Aorta (tissue), 5 donors: ENCODE results near the gene ADAMTS4. TPM values are rescaled to one million over a fixed set of nuclear protein-coding genes. Genes with fewer than 3 reads are reported as not detected.

Experiments
- ATAC-seq: fragments of 200-7000 bp; cut with Tn5 transposase; one replicate; pipeline ENCODE4 v1.9.1; 2022; ENCODE audit warnings: moderate library complexity; ENCODE audit not compliant: low FRiP score
- DNase-seq, 2 donors: peaks; one replicate each; pipeline ENCODE4 v3.0.0-alpha.2; 2020
- H3K27ac ChIP-seq, 2 donors: one replicate each; pipeline ENCODE4 v1.5.1; 2013; ENCODE audit warnings: low read length in 2 of 2, mild to moderate bottlenecking in 2 of 2, moderate library complexity in 2 of 2, control low read depth in 1 of 2, inconsistent platforms in 1 of 2, low read depth in 1 of 2
- H3K27me3 ChIP-seq, 2 donors: one replicate each; pipeline ENCODE4 v1.6.1; 2013; ENCODE audit warnings: control low read depth in 1 of 2, low read length in 1 of 2, mild to moderate bottlenecking in 1 of 2, moderate library complexity in 1 of 2; ENCODE audit not compliant: insufficient read depth in 2 of 2, control insufficient read depth in 1 of 2
- H3K36me3 ChIP-seq, 2 donors: one replicate each; pipeline ENCODE4 v1.6.1; 2013; ENCODE audit warnings: control low read depth in 1 of 2, low read length in 1 of 2, mild to moderate bottlenecking in 1 of 2; ENCODE audit not compliant: insufficient read depth in 2 of 2, control insufficient read depth in 1 of 2
- H3K4me1 ChIP-seq, 2 donors: one replicate each; pipeline ENCODE4 v1.6.1; 2013; ENCODE audit warnings: low read length in 2 of 2, control low read depth in 1 of 2, mild to moderate bottlenecking in 1 of 2, moderate library complexity in 1 of 2; ENCODE audit not compliant: insufficient read depth in 2 of 2, control insufficient read depth in 1 of 2
- H3K4me3 ChIP-seq, 2 donors: one replicate each; pipeline ENCODE4 v1.5.1; 2013; ENCODE audit warnings: low read length in 2 of 2, control low read depth in 1 of 2, mild to moderate bottlenecking in 1 of 2
- H3K9me3 ChIP-seq: one replicate; pipeline ENCODE4 v1.6.1; 2013; ENCODE audit warnings: mild to moderate bottlenecking, low read length; ENCODE audit not compliant: control insufficient read depth
- WGBS, 2 donors: extraction: QIAGEN DNeasy Blood & Tissue Kit; methylation state at CpG; one replicate each; pipeline ENCODE4 v1.1.7; 2013; 5-methylcytosine and 5-hydroxymethylcytosine counted together
- intact Hi-C, 2 donors: fragments of 100-400 bp; cut with DNase I; formaldehyde crosslinking; loops; one replicate each; pipeline versions ENCODE4 v1.14.2 to v1.15.0; 2022
- polyA plus RNA-seq, 2 donors: library from polyadenylated mRNA; stranded (reverse); fragments of 200-250 nt; gene quantifications; one replicate each; pipeline ENCODE4 v1.2.3, GENCODE V29; 2013
- total RNA-seq, 2 donors: library from RNA; stranded (reverse); fragmentation: NEBNext Ultra II Directional; extraction: Animal tissue kit (Norgen Biotek cat#: 25700); gene quantifications; one replicate each; pipeline ENCODE4 v1.2.1, GENCODE V29; 2021
- donor health status: healthy with polysubstance abuse.
- donor health status: Bipolar disorder and iron deficiency.
- donor health status: DM: no; HTN: no; CAD: no.
- donor health status: DM: no; HTN: no; CAD: no.
- donor health status: DM: yes; HTN: yes; CAD: no.

Gene ADAMTS4
- total and polyA plus RNA-seq, 4 donors: 1.4 to 207 (median 42.8) TPM

GRCh38 chr1:161215076-161215475, 16.2 kb upstream of the ADAMTS4 start, which contains the start of gene FCER1G:
Gene FCER1G (plus strand): TSS chr1:161215295. CDS start chr1:161215322, 27 bp downstream.
- Histone ChIP-seq H3K4me1 (no peaks in the 10 kb centered on the region), H3K4me3 (no peak within 1 kb of the TSS), H3K9me3 (no peaks in the 10 kb centered on the region), H3K27me3 (no peaks in the 10 kb centered on the region), H3K36me3 (peaks cover 8% of the 10 kb centered on the region in 2 donors), H3K27ac (no peak within 1 kb of the TSS)
- intact Hi-C loops: no loop called here
- ATAC-seq (peak; percentile 19), DNase-seq (peak in 1 of 2 donors; percentile 88)
- 88 to 93% methylated on average over 10 of the region's 10 CpGs for WGBS, 2 donors

- Histone ChIP-seq H3K4me1 (no peaks in the 10 kb centered on the region), H3K27ac (no peak overlapping the region), H3K27me3 (no peaks in the 10 kb centered on the region), H3K36me3 (peaks cover 8% of the 10 kb centered on the region in 2 donors), H3K9me3 (no peaks in the 10 kb centered on the region), H3K4me3 (no peak overlapping the region)
- 92 to 94% methylated on average over 9 of the region's 9 CpGs for WGBS, 2 donors
- ATAC-seq (no peak), DNase-seq (no peak)
- intact Hi-C loops: loop anchor here in 1 of 2 donors (5.0 kb wide), 1 partner anchor 1208 kb away; no protein-coding TSS in a partner anchor
Observed at GRCh38 chr1:161214369-161214768, 15.5 kb upstream of the ADAMTS4 start.

- WGBS, 2 donors: 34 to 41% methylated on average over 11 of the region's 11 CpGs
- no peak overlapping the region for H3K27ac ChIP-seq
- H3K9me3 ChIP-seq: no peaks in the 10 kb centered on the region
- DNase-seq: peak; percentile 84 to 90
- ATAC-seq: peak; percentile 83
- no peak overlapping the region for H3K4me3 ChIP-seq
- no peaks in the 10 kb centered on the region for H3K4me1 ChIP-seq
- no peaks in the 10 kb centered on the region for H3K27me3 ChIP-seq
- intact Hi-C loops: loop anchor here in 1 of 2 donors (5.0 kb wide), 1 partner anchor 1212 kb away; no protein-coding TSS in a partner anchor
- peaks cover 8% of the 10 kb centered on the region in 2 donors for H3K36me3 ChIP-seq
Observed at GRCh38 chr1:161209790-161210409, 11.0 kb upstream of the ADAMTS4 start.

GRCh38 chr1:161207173-161207572, 8.3 kb upstream of the ADAMTS4 start:
- 70 to 76% methylated on average over 8 of the region's 8 CpGs for WGBS, 2 donors
- H3K27ac ChIP-seq: no peak overlapping the region
- peaks cover 0 to 4% of the 10 kb centered on the region in 2 donors for H3K36me3 ChIP-seq
- H3K9me3 ChIP-seq: no peaks in the 10 kb centered on the region
- ATAC-seq: no peak
- peaks cover 0 to 4% of the 10 kb centered on the region in 2 donors for H3K4me1 ChIP-seq
- intact Hi-C loops: no loop called here
- no peaks in the 10 kb centered on the region for H3K27me3 ChIP-seq
- no peak overlapping the region for H3K4me3 ChIP-seq
- no peak for DNase-seq

- WGBS, 2 donors: 74% methylated on average over 12 of the region's 12 CpGs
- Histone ChIP-seq H3K4me1 (peaks cover 0 to 4% of the 10 kb centered on the region in 2 donors), H3K27ac (no peak overlapping the region), H3K36me3 (peaks cover 0 to 4% of the 10 kb centered on the region in 2 donors), H3K4me3 (no peak overlapping the region), H3K27me3 (no peaks in the 10 kb centered on the region), H3K9me3 (no peaks in the 10 kb centered on the region)
- ATAC-seq (no peak), DNase-seq (no peak)
- intact Hi-C loops: no loop called here
Observed at GRCh38 chr1:161206411-161207140, 7.7 kb upstream of the ADAMTS4 start.

GRCh38 chr1:161201836-161202712, 3.2 kb upstream of the ADAMTS4 start, which contains the start of gene NDUFS2:
Gene NDUFS2 (plus strand): TSS chr1:161202367. CDS start chr1:161202386, 19 bp downstream.
- Histone ChIP-seq H3K27me3 (no peaks in the 10 kb centered on the region), H3K4me3 (peak within 1 kb of the TSS; percentile 36 to 86), H3K9me3 (no peaks in the 10 kb centered on the region), H3K4me1 (peaks cover 0 to 4% of the 10 kb centered on the region in 2 donors), H3K27ac (peak within 1 kb of the TSS; percentile 68 to 96), H3K36me3 (no peaks in the 10 kb centered on the region)
- intact Hi-C loops: no loop called here
- 1 to 2% methylated on average over 53 of the region's 53 CpGs for WGBS, 2 donors
- ATAC-seq (peak; percentile 94), DNase-seq (peak; percentile 99)

GRCh38 chr1:161200992-161201835, 2.4 kb upstream of the ADAMTS4 start:
- H3K4me1 ChIP-seq: peaks cover 0 to 4% of the 10 kb centered on the region in 2 donors
- ATAC-seq: peak; percentile 60

More at GRCh38 chr1:161200992-161201835, 2.4 kb upstream of the ADAMTS4 start:
- Histone ChIP-seq H3K9me3 (no peaks in the 10 kb centered on the region), H3K36me3 (no peaks in the 10 kb centered on the region), H3K27me3 (no peaks in the 10 kb centered on the region), H3K27ac (peak overlapping the region; percentile 68 to 96), H3K4me3 (peak overlapping the region; percentile 9 to 27)
- intact Hi-C loops: no loop called here
- 67 to 68% methylated on average over 13 of the region's 13 CpGs for WGBS, 2 donors
- DNase-seq: peak; percentile 59 to 85
